Ovary (tissue), 9 donors: ENCODE measurements around the gene PPM1D. TPM values are rescaled to one million over a fixed set of nuclear protein-coding genes. Genes with fewer than 3 reads are reported as not detected.
A peak's percentile ranks its signal among the peaks of the same experiment; 100 is the strongest.

Experiments used
- DNase-seq, 5 donors: peaks; one replicate each; pipeline ENCODE4 v3.0.0-alpha.2; 2019 to 2020
- H3K27ac ChIP-seq, 2 donors: fragments of 200-600 bp; one replicate each; pipeline versions ENCODE4 v1.5.1 to v1.8.0; 2019 to 2022
- H3K27me3 ChIP-seq: fragments of 200-600 bp; one replicate; pipeline ENCODE4 v1.8.0; 2022
- H3K36me3 ChIP-seq: fragments of 200-600 bp; sonication (generic); one replicate; pipeline ENCODE4 v1.5.1; 2019
- H3K4me1 ChIP-seq: one replicate; pipeline ENCODE4 v1.8.1; 2013; ENCODE audit warnings: mild to moderate bottlenecking, moderate library complexity; ENCODE audit not compliant: insufficient read depth
- H3K4me3 ChIP-seq: fragments of 200-600 bp; sonication (generic); one replicate; pipeline ENCODE4 v1.5.1; 2017
- H3K9me3 ChIP-seq, 2 donors: fragments of 200-600 bp in 1 of 2; sonication (generic) in 1 of 2; one replicate each; pipeline versions ENCODE4 v1.5.1 to v1.8.1; 2013 to 2019; ENCODE audit warnings: mild to moderate bottlenecking in 1 of 2, moderate library complexity in 1 of 2
- CTCF ChIP-seq, 3 donors: fragments of 450-650 bp in 2 of 3; fragments of 200-600 bp in 1 of 3; IDR thresholded peaks; one replicate each; pipeline versions ENCODE4 v1.5.1 to v1.8.0; 2016 to 2022; ENCODE audit warnings: antibody characterized with exemption in 3 of 3, mild to moderate bottlenecking in 1 of 3
- EP300 ChIP-seq: sonication (generic); formaldehyde crosslinking; IDR thresholded peaks from one replicate; pipeline ENCODE4 v1.6.1; 2017; ENCODE audit warnings: antibody characterized with exemption
- POLR2A ChIP-seq: fragments of 450-650 bp; IDR thresholded peaks from one replicate; pipeline ENCODE4 v1.6.1; 2017; ENCODE audit warnings: antibody characterized with exemption, mild to moderate bottlenecking, moderate library complexity
- WGBS, 3 donors: extraction: QIAGEN DNeasy Blood & Tissue Kit in 1 of 3; methylation state at CpG; one replicate each; pipeline versions ENCODE4 v1.1.5 to v1.1.7; 2013 to 2017; 5-methylcytosine and 5-hydroxymethylcytosine counted together
- intact Hi-C, 4 donors: fragments of 100-400 bp; cut with DNase I; formaldehyde crosslinking; loops; one replicate each; pipeline versions ENCODE4 v1.11.0 to v1.15.1; 2022 to 2023
- polyA plus RNA-seq, 2 donors: library from polyadenylated mRNA; stranded (reverse); fragments of 200-250 nt in 1 of 2; fragments of 350-450 nt in 1 of 2; fragmentation: Illumina TruSeq in 1 of 2; extraction: RNeasy Lipid Tissue Mini Kit (QIAGEN cat#74804) in 1 of 2; gene quantifications; one replicate each; pipeline ENCODE4 v1.2.3, GENCODE V29; 2013 to 2014
- total RNA-seq, 7 donors: library from RNA; depleted of rRNA in 2 of 7; stranded (reverse); fragments of >200 nt in 2 of 7; fragmentation: NEBNext Ultra II Directional in 3 of 7; extraction: Animal tissue kit (Norgen Biotek cat#: 25700) in 3 of 7; gene quantifications; one replicate each; pipeline versions ENCODE4 v1.1.0 to v1.2.4, GENCODE V29; 2016 to 2023
- donor health status: DM: no; HTN: no; CAD: no; lungs with moderate emphysema.
- donor health status: DM: no; HTN: no; CAD: no.
- donor health status: Bipolar disorder and iron deficiency.
- donor health status: DM: yes; HTN: yes; CAD: no.
- donor health status: DM: no; HTN: no; CAD: no.
- donor health status: DM: yes; HTN: yes; CAD: no.

Gene PPM1D
- total and polyA plus RNA-seq, 9 donors: 11.9 to 35.5 (median 27.1) TPM

GRCh38 chr17:60594734-60595133 lies 5.3 kb upstream of the PPM1D start:
- Histone ChIP-seq H3K27me3 (no peaks in the 10 kb centered on the region), H3K9me3 (no peaks in the 10 kb centered on the region), H3K36me3 (no peaks in the 10 kb centered on the region), H3K4me3 (no peak overlapping the region), H3K27ac (no peak overlapping the region), H3K4me1 (peaks cover 8% of the 10 kb centered on the region)
- WGBS, 3 donors: 97 to 99% (median 98%) methylated on average over 2 of the region's 2 CpGs
- intact Hi-C loops: no loop called here
- TF ChIP-seq CTCF (IDR thresholded peaks at IDR 0.05) (no peak), POLR2A (no peak), EP300 (no peak)
- no peak for DNase-seq

DNA sequence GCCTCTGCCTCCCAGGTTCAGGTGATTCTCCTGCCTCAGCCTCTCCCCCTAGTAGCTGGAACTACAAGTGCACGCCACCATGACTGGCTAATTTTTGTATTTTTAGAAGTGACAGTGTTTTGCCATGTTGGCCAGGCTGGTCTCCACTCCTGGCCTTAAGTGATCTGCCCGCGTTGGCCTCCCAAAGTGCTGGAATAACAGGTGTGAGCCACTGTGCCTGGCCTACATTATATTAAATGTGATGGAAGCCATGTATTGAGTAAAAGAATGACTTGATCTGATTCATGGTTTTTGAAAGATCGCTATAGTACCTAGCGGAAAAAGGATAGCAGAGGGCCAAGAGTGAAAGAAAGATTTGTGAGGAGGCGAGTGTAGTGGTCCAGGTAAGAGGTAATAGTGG lies 2.7 kb upstream of the PPM1D start:
- Histone ChIP-seq H3K27ac (peak overlapping the region in 1 of 2 donors; percentile 96), H3K4me3 (no peak overlapping the region), H3K36me3 (no peaks in the 10 kb centered on the region), H3K27me3 (no peaks in the 10 kb centered on the region), H3K9me3 (no peaks in the 10 kb centered on the region), H3K4me1 (no peaks in the 10 kb centered on the region)
- intact Hi-C loops: no loop called here
- DNase-seq: no peak
- no peak for TF ChIP-seq POLR2A
- no peak for TF ChIP-seq CTCF (IDR thresholded peaks at IDR 0.05)
- TF ChIP-seq EP300: no peak
- WGBS, 3 donors: 96 to 97% (median 97%) methylated on average over 6 of the region's 6 CpGs

GRCh38 chr17:60598001-60598736 lies 1.8 kb upstream of the PPM1D start:
- no peaks in the 10 kb centered on the region for H3K36me3 ChIP-seq

DNA sequence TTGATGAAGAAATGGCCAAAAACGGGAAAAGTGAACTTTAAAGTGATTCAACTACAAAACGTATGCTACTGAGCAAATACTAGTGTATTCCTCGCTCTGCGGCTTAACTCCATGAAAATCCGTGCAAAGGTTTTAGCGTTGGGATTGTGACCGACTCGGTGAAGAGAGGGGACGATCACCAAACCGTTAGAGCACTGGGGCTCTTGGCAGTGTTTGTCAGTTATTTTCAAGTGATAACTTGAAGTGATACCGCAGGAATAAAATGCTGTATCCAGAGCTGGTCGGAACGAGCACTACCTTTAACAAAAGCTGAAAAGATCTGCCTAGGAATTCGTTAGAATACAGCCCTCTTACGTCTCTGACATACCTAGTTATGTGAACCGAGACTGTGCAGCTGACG lies 773 bp upstream of the PPM1D start:
- no peaks in the 10 kb centered on the region for H3K9me3 ChIP-seq
- TF ChIP-seq CTCF (IDR thresholded peaks at IDR 0.05) (no peak), POLR2A (no peak), EP300 (no peak)
- intact Hi-C loops: no loop called here
- H3K4me3 ChIP-seq: peak overlapping the region; percentile 83
- peaks cover 3% of the 10 kb centered on the region for H3K4me1 ChIP-seq
- DNase-seq: no peak
- H3K27me3 ChIP-seq: no peaks in the 10 kb centered on the region
- 0 to 1% (median 1%) methylated on average over 17 of the region's 17 CpGs for WGBS, 3 donors
- H3K27ac ChIP-seq: peak overlapping the region; percentile 92 to 96
- no peaks in the 10 kb centered on the region for H3K36me3 ChIP-seq

More at GRCh38 chr17:60598001-60598736, 1.8 kb upstream of the PPM1D start:
- Histone ChIP-seq H3K4me1 (no peaks in the 10 kb centered on the region), H3K27ac (peak overlapping the region in 1 of 2 donors; percentile 96), H3K27me3 (no peaks in the 10 kb centered on the region), H3K9me3 (no peaks in the 10 kb centered on the region), H3K4me3 (no peak overlapping the region)
- DNase-seq: no peak
- TF ChIP-seq CTCF (IDR thresholded peaks at IDR 0.05) (no peak), EP300 (no peak), POLR2A (no peak)
- intact Hi-C loops: no loop called here
- WGBS, 3 donors: 92 to 93% (median 93%) methylated on average over 7 of the region's 7 CpGs
